Keratinocyte (primary cell): ENCODE measurements around the gene MSL1. TPM values are rescaled to one million over a fixed set of nuclear protein-coding genes. Genes with fewer than 3 reads are reported as not detected.

Source experiments
- DNase-seq: peaks from one replicate; pipeline ENCODE4 v3.0.0-alpha.2; 2011; ENCODE audit warnings: low read depth, missing footprints, low spot score
- FAIRE-seq: peaks from 2 replicates; lab custom pipeline; 2011; peaks lifted over from hg19 to GRCh38; lab: Jason Lieb, UNC
- H2AFZ ChIP-seq: 2 replicates; pipeline ENCODE4 v1.6.0; 2012; ENCODE audit warnings: low read length, control low read depth, inconsistent platforms; ENCODE audit not compliant: control insufficient read depth
- H3K27ac ChIP-seq: 2 replicates; pipeline ENCODE4 v1.5.1; 2011; ENCODE audit warnings: low read length; ENCODE audit not compliant: control insufficient read depth, insufficient read depth
- H3K27me3 ChIP-seq: 3 replicates; pipeline ENCODE4 v1.6.0; 2011; ENCODE audit warnings: low read length; ENCODE audit not compliant: control insufficient read depth, insufficient read depth; ENCODE audit errors: extremely low read depth
- H3K36me3 ChIP-seq, 2 experiments: 2 replicates in 1 of 2; 3 replicates in 1 of 2; pipeline ENCODE4 v1.5.1; 2011; ENCODE audit warnings: low read length in 2 of 2, mild to moderate bottlenecking in 1 of 2; ENCODE audit not compliant: control insufficient read depth in 2 of 2, insufficient read depth in 2 of 2; ENCODE audit errors: extremely low read depth in 1 of 2
- H3K4me1 ChIP-seq: 3 replicates; pipeline ENCODE4 v1.5.1; 2011; ENCODE audit warnings: low read length; ENCODE audit not compliant: control insufficient read depth, insufficient read depth; ENCODE audit errors: extremely low read depth
- H3K4me2 ChIP-seq: 3 replicates; pipeline ENCODE4 v1.6.0; 2011; ENCODE audit warnings: low read depth, low read length; ENCODE audit not compliant: control insufficient read depth, insufficient read depth; ENCODE audit errors: extremely low read depth
- H3K4me3 ChIP-seq, 3 experiments: fragments of 200-600 bp in 1 of 3; sonication (generic) in 1 of 3; 2 replicates in 2 of 3; 3 replicates in 1 of 3; pipeline ENCODE4 v1.5.1; 2011 to 2016; ENCODE audit warnings: low read length in 3 of 3, mild to moderate bottlenecking in 3 of 3, control low read depth in 2 of 3, inconsistent platforms in 1 of 3, low read depth in 1 of 3, mixed read lengths in 1 of 3, mixed run types in 1 of 3, moderate library complexity in 1 of 3; ENCODE audit not compliant: control insufficient read depth in 2 of 3, insufficient read depth in 2 of 3; ENCODE audit errors: extremely low read depth in 1 of 3
- H3K79me2 ChIP-seq: 2 replicates; pipeline ENCODE4 v1.6.0; 2012; ENCODE audit warnings: low read length; ENCODE audit not compliant: control insufficient read depth, insufficient read depth
- H3K9ac ChIP-seq: 3 replicates; pipeline ENCODE4 v1.6.0; 2011; ENCODE audit warnings: low read length; ENCODE audit not compliant: control insufficient read depth, insufficient read depth; ENCODE audit errors: extremely low read depth
- H3K9me1 ChIP-seq: 3 replicates; pipeline ENCODE4 v1.6.0; 2011; ENCODE audit warnings: low read length; ENCODE audit not compliant: control insufficient read depth, insufficient read depth; ENCODE audit errors: extremely low read depth
- H3K9me3 ChIP-seq: 2 replicates; pipeline ENCODE4 v1.5.1; 2012; ENCODE audit warnings: low read depth, low read length; ENCODE audit not compliant: control insufficient read depth
- H4K20me1 ChIP-seq: 3 replicates; pipeline ENCODE4 v1.6.0; 2011; ENCODE audit warnings: low read length; ENCODE audit not compliant: control insufficient read depth, insufficient read depth; ENCODE audit errors: extremely low read depth
- EZH2 ChIP-seq: IDR thresholded peaks from one replicate; pipeline ENCODE4 v1.6.1; 2012; ENCODE audit warnings: inconsistent platforms, mild to moderate bottlenecking, low read length, moderate library complexity
- dilution Hi-C: fragments of 300-500 bp; cut with MboI; formaldehyde crosslinking; loops from one replicate; pipeline ENCODE4 v1.7.0; 2020; ENCODE audit warnings: low sequenced_read_pairs; ENCODE audit not compliant: extremely low pct_ligation_motif_present
- polyA plus RNA-seq, 5 experiments: library from polyadenylated mRNA; depleted of rRNA in 3 of 5; stranded (reverse) in 3 of 5; stranded (forward) in 1 of 5; unstranded in 1 of 5; fragments of >200 nt; gene quantifications; 1 replicate in 1 of 5; 2 replicates in 3 of 5; 3 replicates in 1 of 5; pipeline versions ENCODE4 v1.2.1 to v1.2.3, GENCODE V29; 2011 to 2012; ENCODE audit warnings: missing spikeins in 2 of 5, low read depth in 1 of 5, low replicate concordance in 1 of 5
- TF ChIP-seq, protein P1 (sequence below), 3 experiments: IDR thresholded peaks in 1 of 3; conservative IDR thresholded peaks in 1 of 3; optimal IDR thresholded peaks in 1 of 3; 2 replicates in 2 of 3; 3 replicates in 1 of 3; pipeline versions ENCODE3 to v1.5.1; 2011; ENCODE audit warnings: low read length in 3 of 3, mild to moderate bottlenecking in 3 of 3, moderate library complexity in 2 of 3, control low read depth in 1 of 3, inconsistent platforms in 1 of 3; ENCODE audit not compliant: insufficient read depth in 2 of 3; ENCODE audit errors: extremely low read depth in 1 of 3

Gene MSL1
- polyA plus RNA-seq, 1 donor (not counting 4 experiments of a cell fraction or from before 2014, with no cell fraction given) = 66.8 TPM

GRCh38 chr17:40112718-40113109, 9.1 kb upstream of the MSL1 start:
- H2AFZ ChIP-seq = peak overlapping the region; percentile 79
- dilution Hi-C loops = no loop called here
- no peaks in the 10 kb centered on the region for H3K36me3 ChIP-seq
- H3K27me3 ChIP-seq = no peaks in the 10 kb centered on the region
- peak overlapping the region; percentile 91 for H3K27ac ChIP-seq
- no peak overlapping the region for H3K4me3 ChIP-seq
- no peaks in the 10 kb centered on the region for H3K79me2 ChIP-seq
- no peaks in the 10 kb centered on the region for H3K9me1 ChIP-seq
- H3K9ac ChIP-seq = peak overlapping the region; percentile 7
- no peaks in the 10 kb centered on the region for H3K9me3 ChIP-seq
- no peaks in the 10 kb centered on the region for H4K20me1 ChIP-seq
- DNase-seq = no peak
- peaks cover 60% of the 10 kb centered on the region for H3K4me1 ChIP-seq
- H3K4me2 ChIP-seq = peak overlapping the region; percentile 91
- TF ChIP-seq, protein P1, sequence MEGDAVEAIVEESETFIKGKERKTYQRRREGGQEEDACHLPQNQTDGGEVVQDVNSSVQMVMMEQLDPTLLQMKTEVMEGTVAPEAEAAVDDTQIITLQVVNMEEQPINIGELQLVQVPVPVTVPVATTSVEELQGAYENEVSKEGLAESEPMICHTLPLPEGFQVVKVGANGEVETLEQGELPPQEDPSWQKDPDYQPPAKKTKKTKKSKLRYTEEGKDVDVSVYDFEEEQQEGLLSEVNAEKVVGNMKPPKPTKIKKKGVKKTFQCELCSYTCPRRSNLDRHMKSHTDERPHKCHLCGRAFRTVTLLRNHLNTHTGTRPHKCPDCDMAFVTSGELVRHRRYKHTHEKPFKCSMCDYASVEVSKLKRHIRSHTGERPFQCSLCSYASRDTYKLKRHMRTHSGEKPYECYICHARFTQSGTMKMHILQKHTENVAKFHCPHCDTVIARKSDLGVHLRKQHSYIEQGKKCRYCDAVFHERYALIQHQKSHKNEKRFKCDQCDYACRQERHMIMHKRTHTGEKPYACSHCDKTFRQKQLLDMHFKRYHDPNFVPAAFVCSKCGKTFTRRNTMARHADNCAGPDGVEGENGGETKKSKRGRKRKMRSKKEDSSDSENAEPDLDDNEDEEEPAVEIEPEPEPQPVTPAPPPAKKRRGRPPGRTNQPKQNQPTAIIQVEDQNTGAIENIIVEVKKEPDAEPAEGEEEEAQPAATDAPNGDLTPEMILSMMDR (optimal IDR thresholded peaks at IDR 0.05 in 1 of 3, IDR thresholded peaks at IDR 0.05 in 1 of 3, conservative IDR thresholded peaks at IDR 0.05 in 1 of 3; ENCODE audit: extremely low read depth in 1 of 3, insufficient read depth in 2 of 3, low read length in 3 of 3) = no peak
- no peak for TF ChIP-seq EZH2
- no peak for FAIRE-seq

- FAIRE-seq (peak; percentile 26), DNase-seq (peak; percentile 82)
- peak overlapping the region; percentile 80 for H2AFZ ChIP-seq
- H3K9me1 ChIP-seq = no peaks in the 10 kb centered on the region
- no peaks in the 10 kb centered on the region for H3K36me3 ChIP-seq
- no peaks in the 10 kb centered on the region for H3K79me2 ChIP-seq
- H4K20me1 ChIP-seq = no peaks in the 10 kb centered on the region
- H3K27me3 ChIP-seq = no peaks in the 10 kb centered on the region
- TF ChIP-seq EZH2 = no peak
- TF ChIP-seq, protein P1 (optimal IDR thresholded peaks at IDR 0.05 in 1 of 3, IDR thresholded peaks at IDR 0.05 in 1 of 3, conservative IDR thresholded peaks at IDR 0.05 in 1 of 3; ENCODE audit: extremely low read depth in 1 of 3, insufficient read depth in 2 of 3, low read length in 3 of 3) = peak; percentile 80 to 95 (median 90)
- H3K4me2 ChIP-seq = peak overlapping the region; percentile 91
- H3K4me1 ChIP-seq = peaks cover 54% of the 10 kb centered on the region
- peak overlapping the region; percentile 85 for H3K9ac ChIP-seq
- dilution Hi-C loops = no loop called here
- peak overlapping the region; percentile 18 to 73 (median 42) for H3K4me3 ChIP-seq
- no peaks in the 10 kb centered on the region for H3K9me3 ChIP-seq
- peak overlapping the region; percentile 91 for H3K27ac ChIP-seq
Observed at GRCh38 chr17:40113110-40113906, 8.5 kb upstream of the MSL1 start.
